HCT116 (cell line): ENCODE data around the gene CDKAL1. TPM values are rescaled to one million over a fixed set of nuclear protein-coding genes. Genes with fewer than 3 reads are reported as not detected.

Experiments used
- ATAC-seq: fragments of 200-7000 bp; cut with Tn5 transposase; 2 replicates; pipeline ENCODE4 v1.9.1; 2020; ENCODE audit warnings: mild to moderate bottlenecking, moderate library complexity
- BruUV-seq: library from RNA; stranded (reverse); fragments of 400-500 nt; replicated peaks from 2 replicates; lab custom pipeline; 2021; lab: Mats Ljungman, UMichigan
- CTCF ChIA-PET: fragments of 300-600 bp; sonication (Branson Sonifier 250); formaldehyde crosslinking; loops from one replicate; lab custom pipeline; 2021; ENCODE audit warnings: antibody characterized with exemption; lab: Charles Lee
- POLR2A ChIA-PET: fragments of 300-600, 350-600 bp; sonication (Branson Sonifier 250); formaldehyde crosslinking; loops from one replicate; lab custom pipeline; 2021; ENCODE audit warnings: antibody characterized with exemption; lab: Charles Lee
- RAD21 ChIA-PET, 2 experiments: fragments of 300-600 bp; sonication (Branson Sonifier 250); formaldehyde crosslinking; loops; one replicate each; lab custom pipeline; 2023; ENCODE audit warnings: low total read pairs in 2 of 2; ENCODE audit not compliant: uncharacterized antibody in 2 of 2, unreplicated experiment in 2 of 2, low non-redundant PET in 1 of 2; lab: Charles Lee
- DNase-seq: peaks from one replicate; pipeline ENCODE4 v3.0.0-alpha.2; 2010; ENCODE audit warnings: low read depth, low spot score
- H2AFZ ChIP-seq: fragments of 200-600 bp; shearing (Covaris generic), sonication (generic); 2 replicates; pipeline ENCODE4 v1.6.1; 2017; ENCODE audit warnings: low read depth, mixed run types, mixed read lengths, antibody characterized with exemption, low read length; ENCODE audit not compliant: poor library complexity, severe bottlenecking
- H3K27ac ChIP-seq: 2 replicates; pipeline ENCODE4 v1.5.1; 2012; ENCODE audit warnings: low read depth, low read length
- H3K27me3 ChIP-seq: fragments of 200-600 bp; sonication (generic); 2 replicates; pipeline ENCODE4 v1.6.1; 2016; ENCODE audit warnings: mixed run types, low read length, mixed read lengths; ENCODE audit not compliant: insufficient read depth
- H3K36me3 ChIP-seq, 2 experiments: fragments of 200-500 bp in 1 of 2; fragments of 200-600 bp in 1 of 2; sonication (Bioruptor generic) in 1 of 2; sonication (generic) in 1 of 2; 2 replicates each; pipeline versions ENCODE4 v1.5.1 to v1.6.1; 2014 to 2016; ENCODE audit warnings: low read length in 2 of 2, inconsistent platforms in 1 of 2, mixed read lengths in 1 of 2, mixed run types in 1 of 2; ENCODE audit not compliant: insufficient read depth in 2 of 2, control insufficient read depth in 1 of 2
- H3K4me1 ChIP-seq, 2 experiments: fragments of 200-600 bp in 1 of 2; sonication (generic) in 1 of 2; 2 replicates each; pipeline versions ENCODE4 v1.5.1 to v1.6.1; 2012 to 2017; ENCODE audit warnings: low read length in 2 of 2, inconsistent platforms in 1 of 2, mild to moderate bottlenecking in 1 of 2, mixed read lengths in 1 of 2, mixed run types in 1 of 2, moderate library complexity in 1 of 2; ENCODE audit not compliant: insufficient read depth in 2 of 2, control insufficient read depth in 1 of 2
- H3K4me2 ChIP-seq: fragments of 200-600 bp; sonication (generic); 2 replicates; pipeline ENCODE4 v1.6.1; 2017; ENCODE audit warnings: mixed run types, low read length, mixed read lengths
- H3K4me3 ChIP-seq, 2 experiments: fragments of 200-600 bp in 1 of 2; sonication (generic) in 1 of 2; replicated peaks in 1 of 2; 2 replicates each; pipeline ENCODE4 v1.5.1; 2011 to 2016; ENCODE audit warnings: low read length in 2 of 2, control low read depth in 1 of 2, low read depth in 1 of 2, mild to moderate bottlenecking in 1 of 2, mixed read lengths in 1 of 2, mixed run types in 1 of 2
- H3K79me2 ChIP-seq: fragments of 200-600 bp; sonication (generic); 2 replicates; pipeline ENCODE4 v1.6.1; 2017; ENCODE audit warnings: mild to moderate bottlenecking, mixed run types, low read length, moderate library complexity, mixed read lengths; ENCODE audit not compliant: insufficient read depth
- H3K9ac ChIP-seq: fragments of 200-600 bp; sonication (generic); 2 replicates; pipeline ENCODE4 v1.6.1; 2016; ENCODE audit warnings: low read length, mixed read lengths
- H3K9me2 ChIP-seq: fragments of 200-600 bp; sonication (generic), shearing (Covaris generic); 2 replicates; pipeline ENCODE4 v1.6.1; 2017; ENCODE audit warnings: mixed run types, mild to moderate bottlenecking, moderate library complexity; ENCODE audit not compliant: insufficient read depth
- H3K9me3 ChIP-seq, 2 experiments: fragments of 200-500 bp in 1 of 2; fragments of 200-600 bp in 1 of 2; sonication (Bioruptor generic) in 1 of 2; sonication (generic) in 1 of 2; 2 replicates each; pipeline ENCODE4 v1.6.1; 2014 to 2017; ENCODE audit warnings: low read length in 2 of 2, mixed read lengths in 2 of 2, inconsistent platforms in 1 of 2, low read depth in 1 of 2, mild to moderate bottlenecking in 1 of 2, mixed run types in 1 of 2, moderate library complexity in 1 of 2; ENCODE audit not compliant: control insufficient read depth in 1 of 2, insufficient read depth in 1 of 2
- H4K20me1 ChIP-seq: fragments of 200-600 bp; sonication (generic), shearing (Covaris generic); 2 replicates; pipeline ENCODE4 v1.6.1; 2017; ENCODE audit warnings: mixed run types, mild to moderate bottlenecking, moderate library complexity; ENCODE audit not compliant: insufficient read depth
- CBX3 ChIP-seq: IDR thresholded peaks from 2 replicates; pipeline ENCODE4 v1.6.1; 2012; ENCODE audit warnings: low read depth
- CEBPB ChIP-seq: IDR thresholded peaks from 2 replicates; pipeline ENCODE4 v1.6.1; 2012; ENCODE audit warnings: low read depth
- ELF1 ChIP-seq: IDR thresholded peaks from 2 replicates; pipeline ENCODE4 v1.6.1; 2012; ENCODE audit warnings: low read depth, borderline replicate concordance
- EZH2 ChIP-seq: fragments of 200-600 bp; sonication (generic); IDR thresholded peaks from 2 replicates; pipeline ENCODE4 v1.6.1; 2017; ENCODE audit warnings: antibody characterized with exemption, mixed run types
- EZH2phosphoT487 ChIP-seq: fragments of 200-600 bp; IDR thresholded peaks from 2 replicates; pipeline ENCODE4 v1.6.1; 2018; ENCODE audit warnings: antibody characterized with exemption, borderline replicate concordance
- FOSL1 ChIP-seq: IDR thresholded peaks from 2 replicates; pipeline ENCODE4 v1.6.1; 2012; ENCODE audit warnings: low read depth
- MAX ChIP-seq: IDR thresholded peaks from 2 replicates; pipeline ENCODE4 v1.6.1; 2012
- POLR2A ChIP-seq: IDR thresholded peaks from 2 replicates; pipeline ENCODE4 v1.7.0; 2011; ENCODE audit warnings: borderline replicate concordance; ENCODE audit not compliant: insufficient read depth, insufficient read length; ENCODE audit errors: extremely low read depth
- POLR2AphosphoS5 ChIP-seq: IDR thresholded peaks from 2 replicates; pipeline ENCODE4 v1.6.1; 2011; ENCODE audit warnings: mild to moderate bottlenecking, low read depth, low read length, moderate library complexity
- RAD21 ChIP-seq: IDR thresholded peaks from 2 replicates; pipeline ENCODE4 v1.6.1; 2012; ENCODE audit warnings: low read depth, mild to moderate bottlenecking
- REST ChIP-seq: IDR thresholded peaks from 2 replicates; pipeline ENCODE4 v1.6.1; 2012; ENCODE audit warnings: low read depth
- SIN3A ChIP-seq: IDR thresholded peaks from 2 replicates; pipeline ENCODE4 v1.6.1; 2012; ENCODE audit warnings: low read depth
- SP1 ChIP-seq: IDR thresholded peaks from 2 replicates; pipeline ENCODE4 v1.6.1; 2012; ENCODE audit warnings: low read depth
- SRF ChIP-seq: IDR thresholded peaks from 2 replicates; pipeline ENCODE4 v1.6.1; 2012; ENCODE audit warnings: low read depth
- YY1 ChIP-seq: IDR thresholded peaks from 2 replicates; pipeline ENCODE4 v1.6.1; 2011; ENCODE audit warnings: low read length, low read depth, moderate library complexity, mild to moderate bottlenecking; ENCODE audit not compliant: insufficient replicate concordance; ENCODE audit errors: extremely low read depth
- ZFX ChIP-seq: fragments of 450-650 bp; IDR thresholded peaks from 2 replicates; pipeline ENCODE4 v1.6.1; 2017
- ZNF274 ChIP-seq: fragments of 200-500 bp; sonication (Bioruptor generic); IDR thresholded peaks from 2 replicates; pipeline ENCODE4 v1.6.1; 2014; ENCODE audit warnings: mild to moderate bottlenecking, low read depth, low read length, inconsistent platforms
- intact Hi-C: fragments of 100-400 bp; cut with micrococcal nuclease; formaldehyde crosslinking; loops from 2 replicates; pipeline ENCODE4 v1.10.0; 2022
- total RNA-seq: library from RNA; stranded (reverse); gene quantifications from one replicate; pipeline ENCODE4 v1.2.1, GENCODE V29; 2021; ENCODE audit not compliant: unreplicated experiment
- TF ChIP-seq, protein P1 (sequence below): IDR thresholded peaks from 2 replicates; pipeline ENCODE4 v1.6.1; 2012
- TF ChIP-seq, protein P2 (sequence below), 3 experiments: fragments of 200-600 bp in 1 of 3; sonication (generic) in 1 of 3; IDR thresholded peaks in 2 of 3; conservative IDR thresholded peaks in 1 of 3; 2 replicates each; pipeline ENCODE4 v1.5.1; 2012 to 2017; ENCODE audit warnings: low read depth in 2 of 3, low read length in 2 of 3, antibody characterized with exemption in 1 of 3, borderline replicate concordance in 1 of 3, control low read depth in 1 of 3, mild to moderate bottlenecking in 1 of 3, mixed read lengths in 1 of 3, mixed run types in 1 of 3, moderate library complexity in 1 of 3; ENCODE audit not compliant: insufficient read depth in 1 of 3
- TF ChIP-seq, protein P3 (sequence below): IDR thresholded peaks from 2 replicates; pipeline ENCODE4 v1.6.1; 2011; ENCODE audit warnings: mild to moderate bottlenecking, low read length, moderate library complexity; ENCODE audit not compliant: insufficient replicate concordance; ENCODE audit errors: extremely low read depth

Gene CDKAL1
- total RNA-seq, 1 experiment from 2014 or later, result 14.9 TPM

- BruUV-seq, result no TSS peak
Measured at GRCh38 chr6:21235162-21235561, 700.9 kb downstream of the CDKAL1 start.

More at GRCh38 chr6:21235162-21235561, 700.9 kb downstream of the CDKAL1 start:
- ChIA-PET POLR2A (no interaction called here), CTCF (no interaction called here), RAD21 (no interaction called here)
- H3K4me2 ChIP-seq, result no peak overlapping the region
- H4K20me1 ChIP-seq, result no peaks in the 10 kb centered on the region
- H3K9me2 ChIP-seq, result no peaks in the 10 kb centered on the region
- no peaks in the 10 kb centered on the region for H3K36me3 ChIP-seq
- H3K9ac ChIP-seq, result no peak overlapping the region
- H2AFZ ChIP-seq, result no peak overlapping the region
- no peak for ATAC-seq
- H3K4me3 ChIP-seq, result no peak overlapping the region
- H3K27me3 ChIP-seq, result no peaks in the 10 kb centered on the region
- TF ChIP-seq EZH2phosphoT487 (no peak), CEBPB (no peak), FOSL1 (no peak), POLR2AphosphoS5 (no peak), POLR2A (no peak), REST (no peak), ZNF274 (no peak), RAD21 (no peak), SRF (no peak), CBX3 (no peak), SP1 (no peak), SIN3A (no peak), YY1 (no peak), MAX (no peak), ZFX (no peak), EZH2 (no peak), ELF1 (no peak)
- TF ChIP-seq, protein P1, sequence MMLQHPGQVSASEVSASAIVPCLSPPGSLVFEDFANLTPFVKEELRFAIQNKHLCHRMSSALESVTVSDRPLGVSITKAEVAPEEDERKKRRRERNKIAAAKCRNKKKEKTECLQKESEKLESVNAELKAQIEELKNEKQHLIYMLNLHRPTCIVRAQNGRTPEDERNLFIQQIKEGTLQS, result no peak
- TF ChIP-seq, protein P2, sequence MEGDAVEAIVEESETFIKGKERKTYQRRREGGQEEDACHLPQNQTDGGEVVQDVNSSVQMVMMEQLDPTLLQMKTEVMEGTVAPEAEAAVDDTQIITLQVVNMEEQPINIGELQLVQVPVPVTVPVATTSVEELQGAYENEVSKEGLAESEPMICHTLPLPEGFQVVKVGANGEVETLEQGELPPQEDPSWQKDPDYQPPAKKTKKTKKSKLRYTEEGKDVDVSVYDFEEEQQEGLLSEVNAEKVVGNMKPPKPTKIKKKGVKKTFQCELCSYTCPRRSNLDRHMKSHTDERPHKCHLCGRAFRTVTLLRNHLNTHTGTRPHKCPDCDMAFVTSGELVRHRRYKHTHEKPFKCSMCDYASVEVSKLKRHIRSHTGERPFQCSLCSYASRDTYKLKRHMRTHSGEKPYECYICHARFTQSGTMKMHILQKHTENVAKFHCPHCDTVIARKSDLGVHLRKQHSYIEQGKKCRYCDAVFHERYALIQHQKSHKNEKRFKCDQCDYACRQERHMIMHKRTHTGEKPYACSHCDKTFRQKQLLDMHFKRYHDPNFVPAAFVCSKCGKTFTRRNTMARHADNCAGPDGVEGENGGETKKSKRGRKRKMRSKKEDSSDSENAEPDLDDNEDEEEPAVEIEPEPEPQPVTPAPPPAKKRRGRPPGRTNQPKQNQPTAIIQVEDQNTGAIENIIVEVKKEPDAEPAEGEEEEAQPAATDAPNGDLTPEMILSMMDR (IDR thresholded peaks at IDR 0.05 in 2 of 3, conservative IDR thresholded peaks at IDR 0.05 in 1 of 3; ENCODE audit: borderline replicate concordance in 1 of 3, insufficient read depth in 1 of 3, low read depth in 2 of 3, low read length in 2 of 3), result no peak
- TF ChIP-seq, protein P3, sequence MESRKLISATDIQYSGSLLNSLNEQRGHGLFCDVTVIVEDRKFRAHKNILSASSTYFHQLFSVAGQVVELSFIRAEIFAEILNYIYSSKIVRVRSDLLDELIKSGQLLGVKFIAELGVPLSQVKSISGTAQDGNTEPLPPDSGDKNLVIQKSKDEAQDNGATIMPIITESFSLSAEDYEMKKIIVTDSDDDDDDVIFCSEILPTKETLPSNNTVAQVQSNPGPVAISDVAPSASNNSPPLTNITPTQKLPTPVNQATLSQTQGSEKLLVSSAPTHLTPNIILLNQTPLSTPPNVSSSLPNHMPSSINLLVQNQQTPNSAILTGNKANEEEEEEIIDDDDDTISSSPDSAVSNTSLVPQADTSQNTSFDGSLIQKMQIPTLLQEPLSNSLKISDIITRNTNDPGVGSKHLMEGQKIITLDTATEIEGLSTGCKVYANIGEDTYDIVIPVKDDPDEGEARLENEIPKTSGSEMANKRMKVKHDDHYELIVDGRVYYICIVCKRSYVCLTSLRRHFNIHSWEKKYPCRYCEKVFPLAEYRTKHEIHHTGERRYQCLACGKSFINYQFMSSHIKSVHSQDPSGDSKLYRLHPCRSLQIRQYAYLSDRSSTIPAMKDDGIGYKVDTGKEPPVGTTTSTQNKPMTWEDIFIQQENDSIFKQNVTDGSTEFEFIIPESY, result no peak
- no peak for DNase-seq
- H3K4me1 ChIP-seq, result peaks cover 0 to 6% of the 10 kb centered on the region in 2 experiments; a peak in 2 of 4 replicates
- intact Hi-C loops, result no loop called here
- no peaks in the 10 kb centered on the region for H3K9me3 ChIP-seq
- no peak overlapping the region for H3K27ac ChIP-seq
- H3K79me2 ChIP-seq, result no peaks in the 10 kb centered on the region
